ENCODE measurements around the gene B3GALT4.
"Not testable (repeated sequence)": the region's sequence is repeated elsewhere in the genome, so short reads cannot be mapped to it uniquely, and the experiment has no call there.

B3GALT4 gene

GRCh38 chr6:33272275-33273128 lies 4.4 kb upstream of the B3GALT4 start:
- DNase-seq (ENCODE audit: low spot score) = no peak

- DNase-seq (ENCODE audit: low spot score) = no peak
Measured at GRCh38 chr6:33273129-33273923, 3.6 kb upstream of the B3GALT4 start.

- no peak for DNase-seq (ENCODE audit: low spot score)
Measured at GRCh38 chr6:33273924-33274902, 2.7 kb upstream of the B3GALT4 start.

- peak; percentile 33 for DNase-seq (ENCODE audit: low spot score)
Measured at GRCh38 chr6:33275795-33276580, 935 bp upstream of the B3GALT4 start.

GRCh38 chr6:33276581-33276863 lies 401 bp upstream of the B3GALT4 start:
- DNase-seq (ENCODE audit: low spot score) = no peak

DNA sequence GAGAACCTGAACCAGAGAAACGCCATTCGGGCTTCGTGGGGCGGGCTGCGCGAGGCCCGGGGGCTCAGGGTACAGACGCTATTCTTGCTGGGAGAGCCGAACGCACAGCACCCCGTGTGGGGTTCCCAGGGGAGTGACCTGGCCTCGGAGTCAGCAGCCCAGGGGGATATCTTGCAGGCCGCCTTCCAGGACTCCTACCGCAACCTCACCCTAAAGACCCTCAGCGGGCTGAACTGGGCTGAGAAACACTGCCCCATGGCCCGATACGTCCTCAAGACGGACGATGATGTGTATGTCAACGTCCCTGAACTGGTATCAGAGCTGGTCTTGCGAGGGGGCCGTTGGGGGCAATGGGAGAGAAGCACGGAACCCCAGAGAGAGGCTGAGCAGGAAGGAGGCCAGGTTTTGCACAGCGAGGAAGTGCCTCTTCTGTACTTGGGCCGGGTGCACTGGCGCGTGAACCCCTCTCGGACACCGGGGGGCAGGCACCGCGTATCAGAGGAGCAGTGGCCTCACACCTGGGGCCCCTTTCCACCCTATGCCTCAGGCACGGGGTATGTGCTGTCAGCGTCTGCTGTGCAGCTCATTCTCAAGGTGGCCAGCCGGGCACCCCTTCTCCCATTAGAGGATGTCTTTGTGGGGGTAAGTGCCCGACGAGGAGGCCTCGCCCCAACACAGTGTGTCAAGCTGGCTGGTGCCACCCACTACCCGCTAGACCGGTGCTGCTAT lies 904 bp downstream of the B3GALT4 start:
- DNase-seq (ENCODE audit: low spot score) = peak; percentile 33

DNA sequence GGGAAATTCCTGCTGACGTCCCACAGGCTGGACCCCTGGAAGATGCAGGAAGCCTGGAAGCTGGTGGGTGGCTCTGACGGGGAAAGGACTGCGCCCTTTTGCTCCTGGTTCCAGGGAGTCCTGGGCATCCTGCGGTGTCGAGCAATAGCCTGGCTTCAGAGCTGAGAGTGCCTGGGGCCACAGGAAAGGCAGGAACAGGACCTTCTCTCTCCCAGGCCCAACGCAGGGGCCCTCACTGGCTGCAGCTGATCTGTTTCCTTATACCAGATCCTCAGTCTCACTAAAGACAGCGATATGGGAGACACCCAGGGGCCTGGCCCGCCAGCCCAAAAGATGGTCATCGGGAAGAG lies 1.4 kb downstream of the B3GALT4 start:
- no peak for DNase-seq (ENCODE audit: low spot score)

DNA sequence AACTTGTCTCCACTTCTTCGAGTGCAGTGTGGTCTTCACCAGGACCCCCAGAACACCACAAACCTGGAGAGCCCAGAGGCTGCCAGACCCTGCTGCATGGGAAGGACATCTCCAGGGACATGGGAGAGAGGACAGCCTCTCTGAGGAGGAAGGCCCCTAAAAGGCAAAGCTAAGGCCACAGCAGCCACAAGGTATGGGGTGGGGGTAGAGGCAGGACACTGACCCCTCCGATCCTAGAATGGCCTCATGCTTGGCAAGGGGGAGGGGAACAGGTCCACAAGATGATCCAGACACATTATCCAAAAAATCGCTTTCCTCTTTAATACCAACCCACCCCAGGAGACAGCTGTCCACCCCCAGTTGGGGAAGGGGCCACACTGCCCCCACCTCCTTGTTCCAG lies 1.9 kb downstream of the B3GALT4 start:
- no peak for DNase-seq (ENCODE audit: low spot score)

DNA sequence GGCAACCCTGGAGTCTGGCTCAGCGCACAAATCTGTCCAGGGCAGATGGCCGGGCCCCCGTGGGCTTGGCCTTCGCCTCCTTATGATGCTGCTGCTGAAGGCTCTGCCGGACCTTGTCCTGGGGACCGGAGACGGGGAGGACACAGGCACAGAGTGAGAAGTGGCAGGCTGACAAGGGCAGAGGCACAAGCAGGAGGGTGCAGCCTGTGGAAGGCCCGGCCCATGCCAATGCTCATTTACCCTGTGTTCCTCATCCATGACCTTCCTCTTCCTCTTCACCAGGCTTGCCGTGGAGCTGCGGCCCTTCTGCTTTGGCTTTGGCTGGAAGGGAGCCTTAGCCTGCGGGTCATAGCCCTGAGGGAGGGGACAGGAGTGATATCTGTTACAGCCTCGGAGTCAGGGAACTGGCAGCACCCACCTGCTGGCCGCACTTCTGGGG lies 2.4 kb downstream of the B3GALT4 start:
- no peak for DNase-seq (ENCODE audit: low spot score)

GRCh38 chr6:33279971-33280511 lies 3.1 kb downstream of the B3GALT4 start:
- no peak for DNase-seq (ENCODE audit: low spot score)

- no peak for DNase-seq (ENCODE audit: low spot score)
Measured at GRCh38 chr6:33280539-33280938, 3.6 kb downstream of the B3GALT4 start.

GRCh38 chr6:33285214-33285613 lies 8.3 kb downstream of the B3GALT4 start:
- not testable (repeated sequence) for DNase-seq (ENCODE audit: low spot score)

DNA sequence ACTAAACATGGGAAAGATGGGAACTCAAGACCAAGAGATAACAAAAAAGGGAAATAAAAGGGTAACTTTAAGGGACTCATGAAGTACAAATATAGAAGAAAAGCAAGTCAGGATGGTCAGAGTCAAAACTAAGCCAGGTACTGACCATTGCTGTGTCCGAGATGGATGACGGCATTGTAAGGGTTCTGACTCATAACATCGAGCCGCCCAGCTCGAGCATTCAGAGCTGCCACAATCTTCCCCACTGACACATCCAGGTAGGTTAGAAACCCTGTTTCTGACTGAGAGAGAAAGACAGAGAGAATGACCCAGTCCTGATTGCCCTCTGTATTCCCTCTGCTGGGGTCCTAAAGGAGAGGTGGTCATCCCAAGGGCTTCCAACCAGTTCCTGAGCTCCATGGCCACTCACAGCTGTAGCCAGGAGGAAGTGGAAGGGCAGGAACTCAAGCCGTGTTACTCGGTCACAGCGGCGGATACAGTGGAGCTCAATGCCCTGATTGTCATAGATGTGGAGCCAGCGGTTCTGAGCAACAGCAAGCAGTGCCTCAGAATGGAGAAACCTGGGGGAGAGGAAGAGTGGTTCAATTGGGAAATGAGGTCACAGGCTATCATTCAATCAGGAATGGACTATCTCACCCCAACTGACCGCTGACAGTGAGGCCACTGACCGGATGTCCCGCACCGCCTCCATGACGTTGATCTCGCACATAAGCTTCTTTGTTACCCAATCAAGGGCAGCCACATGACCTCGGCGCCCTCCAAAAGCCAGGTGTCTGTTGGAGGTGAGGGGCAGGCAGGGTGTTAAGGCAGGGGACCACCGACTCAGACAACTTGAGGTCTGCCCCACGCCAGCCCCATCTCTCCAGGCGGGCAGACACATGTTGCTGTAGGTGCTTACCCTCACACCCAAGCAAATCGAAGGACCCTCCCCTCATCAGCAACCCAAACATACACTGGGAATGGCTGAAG lies 10.3 kb downstream of the B3GALT4 start:
- DNase-seq (ENCODE audit: low spot score) = no peak

GRCh38 chr6:33288141-33288920 lies 11.4 kb downstream of the B3GALT4 start:
- no peak for DNase-seq (ENCODE audit: low spot score)

DNA sequence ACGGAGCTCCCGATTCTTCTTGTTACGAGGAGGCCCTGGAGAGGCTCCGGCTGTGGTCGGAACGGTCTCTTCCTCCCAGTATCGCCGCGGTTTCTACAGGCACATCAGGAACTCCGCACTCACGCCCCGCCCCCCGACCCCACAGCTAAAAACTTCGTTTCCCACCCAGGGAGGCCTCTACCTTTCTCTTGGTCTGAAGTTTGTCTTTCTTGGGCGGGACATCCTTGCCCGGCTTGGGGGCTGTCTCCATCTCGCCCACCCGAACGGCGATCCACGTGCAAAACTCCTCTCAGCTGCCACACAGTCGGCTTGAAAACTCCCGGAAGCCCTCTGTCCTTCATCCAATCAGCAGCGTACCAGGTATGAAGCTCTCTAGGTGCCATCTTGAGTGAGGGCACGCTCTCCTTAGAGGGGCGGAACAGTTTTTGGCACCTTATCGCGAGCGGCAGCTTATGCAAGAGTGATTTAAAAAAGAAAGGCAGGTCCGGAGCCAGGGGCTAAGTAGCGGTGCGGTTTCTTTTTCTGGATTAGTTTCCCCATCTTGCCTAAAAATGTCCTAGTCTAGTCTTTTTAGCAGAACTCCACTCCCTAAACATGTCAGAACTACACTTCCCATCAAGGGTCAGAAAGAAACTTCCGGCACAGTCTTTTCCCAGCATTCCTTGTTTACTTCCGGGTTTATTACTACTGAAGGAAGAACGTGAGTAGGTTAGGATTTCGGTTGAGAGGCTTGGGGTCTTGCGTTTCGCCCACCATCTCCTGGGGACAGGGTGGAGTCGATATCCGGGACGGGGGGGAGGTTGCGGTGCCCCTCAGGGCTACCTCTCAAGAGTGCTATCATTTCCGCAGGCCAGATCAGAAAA lies 12.2 kb downstream of the B3GALT4 start, which contains the start of the genes PFDN6 and WDR46:
PFDN6 (plus strand) TSS at position 681 of the 863 bp plus-strand sequence. CDS start 256 bp downstream, outside the sequence.
WDR46 (minus strand) TSS at position 319 of the 863 bp plus-strand sequence; CDS start at position 250, 69 bp downstream.
- DNase-seq (ENCODE audit: low spot score) = peak; percentile 90

DNA sequence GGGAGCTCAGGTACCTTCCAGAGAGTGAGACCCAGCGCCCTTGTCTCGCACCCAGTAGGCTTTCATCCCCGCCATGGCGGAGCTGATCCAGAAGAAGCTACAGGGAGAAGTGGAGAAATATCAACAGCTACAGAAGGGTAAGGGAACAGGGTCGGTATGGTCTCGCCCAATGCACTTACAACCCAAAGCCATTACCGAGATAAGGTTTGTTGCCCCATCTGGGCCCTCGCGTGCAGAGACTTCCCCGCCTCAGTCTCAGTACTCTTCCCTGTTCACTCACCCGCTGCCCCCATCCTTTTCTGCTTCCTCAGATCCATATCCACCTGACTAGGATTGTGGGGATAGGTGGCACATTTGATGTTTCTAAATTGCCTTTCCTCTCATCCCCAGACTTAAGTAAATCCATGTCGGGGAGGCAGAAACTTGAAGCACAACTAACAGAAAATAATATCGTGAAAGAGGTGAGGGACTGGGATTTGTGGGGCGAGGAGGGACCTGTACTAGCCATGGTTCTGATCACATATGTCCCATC lies 12.9 kb downstream of the B3GALT4 start:
- DNase-seq (ENCODE audit: low spot score) = no peak

- no peak for DNase-seq (ENCODE audit: low spot score)
Measured at GRCh38 chr6:33290459-33290858, 13.5 kb downstream of the B3GALT4 start.

All from activated CD4-positive, alpha-beta T cell treated with anti-CD3 and anti-CD28 coated beads, Interleukin-2, Interleukin-4, amounts not matched to agents 100 ng/mL and 50 ng/mL, durations not matched to agents 16 hours and 8 hours (primary cell).